HG02642 (cell line): ENCODE results near the gene MYLK.

Experiments used
- ATAC-seq: cut with Tn5 transposase; IDR thresholded peaks from one replicate; pipeline ENCODE4 v1.9.1; 2021; ENCODE audit warnings: mild to moderate bottlenecking; ENCODE audit not compliant: unreplicated experiment, poor library complexity

MYLK gene

DNA sequence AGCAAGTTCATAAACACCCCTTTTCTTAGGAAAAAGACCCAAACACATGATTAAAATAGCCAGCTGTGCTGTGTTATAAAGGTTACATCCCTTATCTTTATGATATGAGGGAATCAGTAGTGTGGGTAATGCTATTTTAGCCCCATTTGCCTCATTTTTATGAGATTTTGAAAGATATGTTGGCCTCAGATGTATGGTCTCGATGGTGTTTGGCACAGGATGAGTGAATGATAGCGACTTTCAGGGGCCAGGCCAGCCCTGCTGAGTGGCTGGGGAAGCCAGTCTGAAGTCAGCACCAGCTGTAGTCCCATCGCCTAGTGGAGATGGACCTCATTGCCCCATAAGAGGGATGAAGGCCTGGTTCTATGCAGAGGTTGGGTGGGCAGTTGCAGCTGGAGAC lies 194.3 kb downstream of the MYLK start:
- no peak for ATAC-seq

DNA sequence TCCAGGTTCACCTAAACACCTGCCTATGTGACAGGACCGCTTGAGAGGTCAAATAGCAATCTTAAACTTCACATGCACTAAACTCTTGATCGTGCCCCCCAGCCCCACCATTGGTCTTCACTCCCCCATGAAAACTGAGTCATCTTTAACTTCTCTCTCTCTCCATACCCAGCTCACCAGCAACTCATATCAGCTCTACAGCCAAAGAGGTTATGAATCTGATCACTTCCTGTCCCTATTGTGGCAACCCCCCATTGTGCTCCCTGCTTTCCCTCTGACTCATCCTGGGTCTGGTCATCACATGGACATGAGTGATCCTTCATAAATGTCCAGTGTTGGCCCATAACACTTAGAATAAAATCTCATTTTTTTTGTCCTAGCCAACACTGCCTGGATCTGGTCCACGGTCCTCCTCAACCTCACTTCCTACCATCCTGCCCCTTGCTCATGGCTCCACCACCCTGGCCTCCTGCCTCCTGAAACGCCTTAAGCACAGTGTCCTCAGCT lies 195.8 kb downstream of the MYLK start:
- no peak for ATAC-seq

DNA sequence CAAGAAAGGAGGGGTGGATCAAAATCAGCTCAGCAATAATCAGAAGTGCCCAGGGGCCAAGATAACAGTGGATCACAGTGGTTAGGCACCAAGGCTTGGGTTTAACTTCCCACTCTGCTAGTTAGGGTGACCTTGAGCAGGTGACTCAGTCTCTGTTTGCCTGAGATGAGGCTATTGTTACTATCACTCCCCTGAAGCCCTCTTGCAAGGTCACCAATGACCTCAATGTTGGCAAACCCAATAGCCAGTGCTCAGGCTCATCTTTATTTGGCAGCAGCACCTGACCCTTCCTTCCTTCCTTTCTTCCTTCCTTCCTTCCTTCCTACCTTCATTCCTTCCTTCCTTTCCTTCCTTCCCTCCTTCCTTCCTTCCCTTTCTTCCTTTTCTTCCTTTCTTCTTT lies 196.8 kb downstream of the MYLK start:
- no peak for ATAC-seq

DNA sequence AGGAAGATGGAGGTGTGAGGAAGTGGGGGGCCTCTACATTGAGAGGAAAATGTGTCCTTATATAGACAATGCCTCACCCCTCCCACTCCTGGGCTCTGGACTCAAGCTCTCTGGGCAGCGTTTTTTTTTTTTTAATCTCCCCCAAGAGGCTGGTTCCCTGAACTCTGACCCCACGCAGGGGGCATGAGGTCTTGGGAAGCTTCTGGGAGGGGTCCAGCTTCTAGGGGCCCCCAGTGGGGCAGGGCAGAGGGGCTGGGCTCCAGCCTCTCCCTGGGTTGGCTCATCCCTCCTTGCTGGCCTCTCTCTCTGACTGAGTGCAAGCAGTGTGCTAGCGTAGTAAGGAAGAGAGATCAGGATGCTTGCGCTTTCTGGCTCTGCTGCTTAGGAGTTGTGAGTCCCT lies 197.9 kb downstream of the MYLK start:
- ATAC-seq: no peak

DNA sequence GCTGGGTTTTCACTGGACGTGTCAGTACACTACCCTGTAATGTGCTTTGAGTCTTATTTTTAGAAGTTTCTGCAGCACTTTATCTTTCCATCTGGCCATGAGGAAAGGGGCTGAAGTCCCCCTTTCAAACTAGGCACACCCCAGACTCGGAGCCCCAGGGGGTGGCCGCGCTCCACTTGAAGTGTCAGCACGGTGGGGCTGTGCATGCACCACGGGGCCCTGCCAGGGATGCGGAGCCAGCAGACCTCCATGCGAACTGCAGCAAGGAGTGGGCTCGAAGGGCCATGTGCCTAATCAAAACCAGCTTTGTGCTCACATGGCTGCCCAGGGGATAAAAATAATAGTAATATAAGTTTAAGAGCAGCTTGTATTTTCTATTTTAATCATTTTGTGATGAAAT lies 198.4 kb downstream of the MYLK start:
- ATAC-seq: no peak

DNA sequence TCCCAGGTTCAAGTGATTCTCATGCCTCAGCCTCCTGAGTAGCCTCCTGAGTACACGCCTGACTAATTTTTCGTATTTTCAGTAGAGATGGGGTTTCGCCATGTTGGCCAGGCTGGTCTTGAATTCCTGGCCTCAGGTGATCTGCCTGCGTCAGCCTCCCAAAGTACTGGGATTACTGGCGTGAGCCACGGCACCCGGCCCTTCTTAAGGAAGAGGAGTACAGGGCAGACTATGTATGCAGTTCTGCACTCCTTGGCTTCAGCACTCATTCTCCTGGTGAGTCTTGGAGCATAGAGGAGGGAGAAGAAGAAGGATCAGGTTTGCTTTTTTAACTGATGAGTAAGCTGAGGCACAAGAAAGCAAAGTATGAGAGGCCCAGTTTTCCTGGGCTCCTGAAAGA lies 199.5 kb downstream of the MYLK start:
- no peak for ATAC-seq

DNA sequence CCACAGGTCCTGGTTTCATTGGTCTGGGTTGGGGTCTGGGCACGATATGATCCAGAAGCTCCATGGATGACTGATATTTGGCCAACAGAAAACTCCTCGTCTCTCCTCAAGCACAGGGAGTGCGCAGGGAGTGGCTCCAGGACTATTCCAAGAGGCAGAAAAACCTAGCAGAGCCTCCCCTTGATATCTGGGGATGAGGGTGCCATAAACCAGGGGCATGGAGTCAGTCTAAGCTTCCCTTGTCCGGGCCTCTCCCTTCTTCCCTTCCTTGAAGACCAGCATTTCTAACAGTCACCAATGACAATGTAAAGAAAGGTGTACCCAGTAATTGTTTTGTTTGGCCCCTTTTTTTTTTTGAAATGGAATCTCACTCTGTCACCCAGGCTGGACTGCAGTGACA lies 199.9 kb downstream of the MYLK start:
- ATAC-seq: no peak

DNA sequence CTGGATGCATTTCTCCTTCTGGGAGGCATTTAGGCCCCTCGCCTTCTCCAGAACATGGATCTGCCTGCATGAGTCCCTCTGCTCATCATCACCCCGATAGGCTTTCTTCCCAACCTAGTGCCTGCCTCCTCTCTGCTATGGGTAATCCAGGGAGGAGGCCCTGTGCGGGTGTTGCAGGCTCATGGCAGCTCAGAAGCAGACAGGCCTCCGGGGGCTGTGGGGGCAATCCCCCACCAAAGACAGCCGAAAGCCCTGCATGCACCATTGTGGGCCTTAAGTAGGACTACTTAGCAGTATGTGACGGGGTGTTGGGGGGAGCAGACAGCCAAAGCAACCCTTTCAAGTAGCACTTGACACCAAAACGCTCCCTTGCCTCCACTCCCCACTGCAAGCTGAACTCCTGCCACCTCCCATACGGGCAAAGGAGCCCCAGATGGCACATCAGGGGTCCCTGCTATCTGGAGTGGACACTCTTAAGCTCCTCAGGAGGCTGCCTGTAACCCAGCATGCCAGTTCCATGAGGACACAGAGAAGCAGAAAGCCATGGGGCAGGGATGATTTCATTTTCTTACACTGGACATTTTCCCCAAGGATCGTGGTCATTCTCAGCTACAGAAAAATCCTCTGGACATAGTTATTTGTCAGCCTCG lies 200.5 kb downstream of the MYLK start:
- ATAC-seq: no peak

DNA sequence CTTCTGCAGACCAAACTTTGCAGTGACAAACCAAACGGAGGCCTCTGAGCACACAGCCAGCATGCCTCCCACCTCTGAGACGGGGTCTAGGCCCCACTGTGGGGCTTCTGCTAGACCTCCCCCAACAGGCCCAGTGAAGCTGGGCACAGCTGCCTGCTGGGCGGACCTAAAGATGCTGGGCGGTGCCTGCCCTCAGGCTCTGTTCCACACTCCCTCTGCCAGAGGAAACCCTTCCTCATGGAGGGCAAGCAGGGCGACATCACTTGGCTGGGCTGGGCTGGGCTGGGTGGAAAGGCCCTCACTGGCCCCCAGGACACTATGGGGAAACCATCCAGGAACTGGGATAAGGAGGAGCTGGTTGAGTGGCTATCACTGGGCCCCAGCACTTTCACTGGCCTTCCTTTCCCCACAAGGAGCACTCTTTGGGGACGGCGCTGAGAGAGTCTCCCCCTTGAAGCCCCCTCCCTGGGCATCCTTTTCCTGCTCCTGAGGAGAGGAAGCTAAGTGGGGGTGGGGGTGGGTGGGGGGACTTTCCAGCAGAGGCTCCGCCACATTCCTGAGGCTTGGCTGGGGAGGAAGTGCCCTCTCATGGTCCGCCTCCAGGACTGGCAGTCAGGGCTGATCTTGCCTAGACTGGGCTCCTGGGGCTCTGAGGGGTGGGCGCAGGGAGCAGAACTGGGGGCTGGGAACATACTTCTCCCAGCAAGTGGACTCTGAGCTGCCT lies 201.2 kb downstream of the MYLK start:
- no peak for ATAC-seq

DNA sequence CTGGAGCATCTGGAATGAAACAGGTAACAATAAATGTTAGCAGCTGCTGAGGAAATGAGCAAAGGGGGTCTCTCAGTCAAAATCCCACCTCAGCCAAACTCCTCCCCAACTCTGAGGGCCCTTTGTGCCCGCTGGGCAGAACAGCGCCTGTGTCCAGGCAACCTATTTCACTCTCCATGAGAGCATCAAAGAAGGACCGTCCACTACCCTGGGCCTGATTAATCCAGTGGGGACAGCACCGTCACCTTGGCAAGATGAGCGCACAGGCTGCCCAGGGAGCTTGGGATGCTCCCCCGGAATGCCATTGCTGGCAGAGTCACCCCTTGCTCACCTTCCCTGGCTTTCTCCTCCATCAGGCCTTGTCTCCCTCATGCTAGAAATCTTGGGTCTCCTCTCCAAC lies 201.8 kb downstream of the MYLK start:
- no peak for ATAC-seq

DNA sequence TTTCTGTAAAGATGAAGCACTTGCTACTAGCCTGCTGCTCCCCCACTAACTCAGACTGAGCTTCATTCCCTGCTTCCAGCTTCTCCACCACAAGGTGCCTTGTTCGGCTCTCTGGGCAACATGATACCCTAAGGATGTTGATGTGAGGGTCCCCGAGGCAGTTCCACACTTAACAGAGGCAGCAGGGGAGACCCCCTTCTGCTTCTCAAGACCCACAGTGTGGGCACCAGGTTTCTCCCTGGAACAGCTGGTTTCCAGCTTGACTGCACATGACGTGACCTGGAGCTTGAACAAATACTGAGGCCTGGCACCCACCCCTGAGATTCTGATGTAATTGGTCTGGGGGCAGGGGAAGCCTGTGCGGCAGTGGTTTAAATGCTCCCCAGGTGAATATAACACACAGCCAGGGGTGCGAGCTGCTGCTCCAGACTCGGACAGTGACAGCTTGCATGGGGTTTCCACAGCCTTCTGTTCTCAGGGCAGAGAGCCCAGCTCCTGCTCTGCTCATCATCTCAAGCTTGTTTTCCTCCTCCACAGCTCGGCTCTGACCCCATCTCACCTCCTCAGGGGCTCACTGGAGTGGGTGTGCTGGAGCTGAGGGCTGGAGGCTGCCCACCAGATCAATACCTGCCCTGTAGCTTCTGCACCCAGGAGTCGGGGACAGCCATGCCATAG lies 204.3 kb downstream of the MYLK start:
- no peak for ATAC-seq

DNA sequence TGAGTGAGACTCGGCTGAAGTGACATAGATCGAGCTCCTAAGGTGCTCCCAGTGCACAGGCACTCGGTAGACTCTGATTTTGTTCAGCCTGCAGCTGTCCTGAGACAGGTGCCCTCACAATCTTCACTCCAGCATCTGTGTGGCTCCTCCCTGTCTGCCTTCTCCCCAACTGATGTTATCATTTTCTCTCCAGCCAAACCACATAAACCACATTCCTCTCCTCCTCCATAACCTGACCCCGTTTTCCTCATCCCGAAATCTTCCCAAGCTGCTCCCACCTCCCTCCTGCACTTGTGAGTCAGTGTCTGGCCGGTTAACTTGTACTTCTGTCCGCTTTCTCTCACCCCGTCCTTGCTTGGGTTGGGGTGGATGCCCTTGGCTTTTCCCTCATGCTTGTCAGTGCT lies 206.0 kb downstream of the MYLK start:
- no peak for ATAC-seq

DNA sequence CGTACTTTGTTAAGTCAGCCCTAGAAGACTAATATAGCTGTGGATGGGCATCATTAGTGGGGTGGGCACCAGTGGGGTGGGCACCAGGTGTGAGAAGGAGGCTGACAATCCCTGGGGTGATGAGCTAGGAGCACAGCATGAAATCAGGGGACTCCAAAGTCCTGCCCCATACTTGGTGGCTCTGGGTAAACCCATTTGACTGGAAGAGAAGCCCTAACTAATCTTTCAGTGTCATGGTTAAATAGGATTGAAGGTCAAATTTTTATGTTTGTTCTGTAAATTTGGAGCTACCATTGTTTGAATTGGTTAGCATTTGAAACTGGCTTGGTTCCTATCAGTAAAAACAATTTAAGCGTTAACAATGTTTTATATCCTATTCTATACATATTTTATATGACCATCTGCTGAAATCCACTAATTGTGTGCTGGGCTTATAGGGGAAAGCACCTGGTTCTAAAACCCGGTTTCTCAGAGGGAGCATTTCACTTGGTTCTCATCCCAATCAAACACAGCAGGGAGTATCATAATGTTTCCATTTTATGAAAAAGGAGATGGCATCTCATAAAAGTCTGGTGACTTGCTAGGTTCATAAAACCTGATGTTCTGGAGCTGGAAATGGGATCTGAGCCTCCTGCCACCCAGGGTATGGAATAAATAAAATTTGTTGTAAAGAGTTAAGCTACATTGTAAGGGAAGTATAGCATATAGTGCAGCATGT lies 211.5 kb downstream of the MYLK start:
- ATAC-seq: no peak

DNA sequence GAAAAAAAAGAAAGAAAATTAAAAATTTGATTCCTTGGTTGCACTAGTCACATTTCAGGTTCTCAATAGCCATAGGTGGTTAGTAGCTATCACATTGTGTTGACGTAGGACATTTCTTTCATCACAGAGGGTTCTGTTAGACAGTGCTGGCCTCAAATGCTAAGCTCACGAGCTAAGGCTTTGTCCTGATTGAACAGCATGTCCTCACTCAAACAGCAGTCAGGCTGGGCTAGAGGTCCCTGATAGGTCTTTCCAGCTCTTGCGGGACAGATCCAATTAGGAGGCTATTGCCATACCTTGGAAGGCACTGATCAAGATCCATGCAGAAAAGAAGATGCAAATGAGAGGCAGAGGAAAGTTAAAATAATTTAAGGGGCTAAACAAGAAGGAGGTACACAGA lies 213.4 kb downstream of the MYLK start:
- ATAC-seq: no peak

DNA sequence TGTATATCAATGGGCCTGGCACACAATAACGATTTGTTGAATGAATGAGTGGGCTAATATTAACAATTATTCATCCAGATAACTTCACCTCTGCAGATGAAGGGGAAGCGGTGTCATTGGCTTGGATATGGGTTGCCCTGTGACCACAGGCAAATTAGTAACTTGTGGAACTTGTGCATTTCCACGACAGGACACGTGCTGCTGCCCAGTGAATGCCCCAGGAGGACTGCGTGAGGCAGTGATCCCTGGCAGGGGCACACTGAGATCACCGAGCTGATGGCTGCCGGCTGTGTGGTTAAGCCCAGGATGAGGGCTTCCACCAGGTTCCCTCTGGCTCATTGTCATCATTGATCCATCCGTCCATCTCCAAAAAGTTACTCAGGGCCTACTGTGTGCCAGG lies 215.2 kb downstream of the MYLK start:
- ATAC-seq: no peak

DNA sequence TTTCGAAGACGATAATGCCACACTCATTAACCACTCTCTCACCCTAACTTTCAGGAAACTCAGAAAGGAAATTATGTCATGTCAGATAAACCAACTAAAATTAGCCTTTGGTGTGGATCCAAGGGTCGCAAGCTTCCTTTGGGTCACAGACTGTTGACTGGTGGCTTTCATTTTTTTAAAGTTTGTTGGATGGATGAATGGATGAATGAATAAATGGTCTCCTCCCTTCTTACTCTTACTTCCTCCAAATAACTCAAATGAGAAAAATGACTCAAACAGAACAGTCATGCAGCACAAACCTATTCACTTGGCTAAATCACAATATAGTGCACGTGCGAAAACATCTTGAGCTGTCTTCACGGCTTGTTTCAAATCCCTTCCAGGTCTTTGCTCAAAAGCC lies 216.3 kb downstream of the MYLK start:
- ATAC-seq: no peak

DNA sequence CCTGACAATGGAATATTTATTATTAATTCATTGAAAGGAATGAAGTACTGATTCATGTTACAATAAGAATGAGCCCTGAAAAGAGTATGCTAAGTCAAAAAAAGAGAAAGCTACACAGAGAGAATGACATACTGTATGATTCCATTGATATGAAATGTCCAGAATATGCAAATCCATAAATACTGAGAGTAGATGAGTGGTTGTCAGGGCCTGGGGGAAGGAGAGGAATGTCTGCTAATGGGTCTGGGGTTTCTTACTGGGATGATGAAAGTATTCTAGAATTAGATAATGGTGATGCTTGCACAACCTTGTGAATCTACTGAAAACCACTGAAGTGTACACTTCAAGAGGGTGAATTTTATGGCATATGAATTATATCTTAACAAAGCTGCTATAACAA lies 219.4 kb downstream of the MYLK start:
- no peak for ATAC-seq

DNA sequence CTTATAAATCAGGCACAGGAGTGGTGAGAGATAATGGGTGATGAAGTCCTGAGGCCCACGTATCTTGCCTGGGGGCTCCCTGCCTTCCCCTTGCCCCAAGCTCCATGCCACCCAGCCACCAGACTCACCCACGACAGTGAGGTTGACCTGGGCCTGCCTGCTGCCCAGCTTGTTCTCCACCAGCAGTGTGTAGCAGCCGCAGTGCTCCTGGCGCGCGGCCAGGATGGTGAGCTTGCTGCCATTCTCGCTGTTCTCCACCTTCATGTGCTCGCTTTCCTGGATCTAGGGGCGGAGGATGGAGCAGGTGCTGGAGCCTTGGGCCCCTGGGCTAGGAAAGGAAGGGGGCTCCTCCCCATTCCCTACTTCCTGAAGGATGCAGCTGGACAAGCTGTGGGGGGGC lies 220.2 kb downstream of the MYLK start:
- ATAC-seq: no peak

DNA sequence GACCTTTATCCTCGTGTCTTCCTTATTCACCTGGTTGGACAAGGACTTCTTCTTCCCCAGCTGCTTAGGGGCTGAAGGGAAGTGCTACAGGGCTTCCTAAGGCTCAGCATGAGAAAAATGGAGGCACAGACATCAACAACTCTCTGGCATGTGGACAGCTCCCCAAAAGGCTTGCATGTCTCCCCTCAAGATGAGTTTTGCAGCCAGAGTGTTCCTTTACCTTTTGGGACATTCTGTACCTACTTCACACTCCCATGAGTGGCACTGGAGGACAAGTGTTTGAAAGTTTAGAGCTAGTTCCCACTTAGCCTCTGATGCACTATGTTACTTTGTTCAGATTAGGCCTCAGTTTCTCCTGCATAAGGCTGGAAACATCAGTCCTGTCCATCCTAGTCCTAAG lies 222.2 kb downstream of the MYLK start:
- no peak for ATAC-seq

DNA sequence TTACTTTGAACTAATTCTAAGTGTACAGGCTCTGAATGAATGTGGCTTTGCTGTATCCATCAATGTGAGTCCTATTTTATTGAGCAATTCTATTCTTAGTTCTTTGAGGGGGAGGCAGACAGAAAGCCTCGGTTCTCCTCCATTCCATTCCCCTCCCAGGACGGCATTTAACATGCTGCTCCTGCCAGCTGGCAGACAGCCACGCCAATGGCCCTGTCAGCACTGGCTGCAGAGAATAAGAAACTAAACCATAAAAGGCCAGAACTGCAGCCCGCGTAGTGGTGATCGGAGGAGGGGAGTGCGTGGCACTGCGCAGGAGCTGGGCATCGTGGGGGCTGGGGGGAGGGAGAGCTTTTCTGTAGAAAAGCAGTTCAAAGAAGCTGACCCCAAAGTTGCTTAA lies 223.2 kb downstream of the MYLK start:
- ATAC-seq: no peak

DNA sequence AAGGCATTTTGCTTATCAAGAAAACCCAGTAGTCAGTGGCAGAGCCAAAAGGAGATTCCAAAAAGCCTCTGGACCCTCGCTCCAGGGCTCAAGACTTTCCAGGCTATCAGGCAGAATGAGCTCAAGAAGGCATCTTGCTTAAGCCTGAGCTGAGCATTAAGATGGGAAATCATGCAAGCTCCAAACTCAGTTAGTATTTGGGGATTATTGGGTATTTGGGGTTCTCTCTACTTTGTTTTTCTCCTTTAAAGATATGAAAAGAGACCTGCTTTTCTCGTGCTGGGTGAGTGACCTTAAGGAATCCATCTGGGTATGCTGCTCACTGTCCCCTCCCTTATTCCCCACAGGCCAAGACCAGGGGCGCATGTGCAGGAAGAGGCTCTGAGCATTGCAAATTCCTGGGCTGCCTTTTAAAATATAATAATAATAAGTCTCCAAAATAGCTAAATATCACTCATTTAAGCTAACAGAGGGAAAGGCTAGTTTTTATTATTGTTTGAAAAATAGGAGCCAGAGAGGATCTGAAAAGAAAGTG lies 223.9 kb downstream of the MYLK start:
- ATAC-seq: no peak
